ENCODE results near the gene SLC8B1.
"Not testable (repeated sequence)": the region's sequence is repeated elsewhere in the genome, so short reads cannot be mapped to it uniquely, and the experiment has no call there.

GRCh38 chr12:113354192-113354591, 19.3 kb upstream of the SLC8B1 start:
- not testable (repeated sequence) for TF ChIP-seq POLR2A (conservative IDR thresholded peaks at IDR 0.05); ZBTB11 (CRISPR knock-in tag; IDR thresholded peaks at IDR 0.05); ZC3H4 (CRISPR knock-in tag; IDR thresholded peaks at IDR 0.05; ENCODE audit: borderline replicate concordance); IRF9 (tag; IDR thresholded peaks at IDR 0.05); AFF4 (CRISPR knock-in tag; IDR thresholded peaks at IDR 0.05); EZH2 (IDR thresholded peaks at IDR 0.05; ENCODE audit: borderline replicate concordance, low read depth, low read length); ZC3H11A (IDR thresholded peaks at IDR 0.05; ENCODE audit: low read depth, low read length); BCL6 (CRISPR knock-in tag; IDR thresholded peaks at IDR 0.05); JUN (IDR thresholded peaks at IDR 0.05; ENCODE audit: borderline replicate concordance, low read depth, low read length); JUN (CRISPR knock-in tag; IDR thresholded peaks at IDR 0.05; ENCODE audit: borderline replicate concordance); ZNF274 (IDR thresholded peaks at IDR 0.05; ENCODE audit: borderline replicate concordance, low read depth, low read length); FOSL1 (tag; conservative IDR thresholded peaks at IDR 0.05); MTA3 (IDR thresholded peaks at IDR 0.05; ENCODE audit: borderline replicate concordance); POLR2AphosphoS5 (IDR thresholded peaks at IDR 0.05; ENCODE audit: control insufficient read depth, insufficient read depth, low read depth, low read length)

Measured in K562 (cell line).